ENCODE data around the gene FKBP7.

DNA sequence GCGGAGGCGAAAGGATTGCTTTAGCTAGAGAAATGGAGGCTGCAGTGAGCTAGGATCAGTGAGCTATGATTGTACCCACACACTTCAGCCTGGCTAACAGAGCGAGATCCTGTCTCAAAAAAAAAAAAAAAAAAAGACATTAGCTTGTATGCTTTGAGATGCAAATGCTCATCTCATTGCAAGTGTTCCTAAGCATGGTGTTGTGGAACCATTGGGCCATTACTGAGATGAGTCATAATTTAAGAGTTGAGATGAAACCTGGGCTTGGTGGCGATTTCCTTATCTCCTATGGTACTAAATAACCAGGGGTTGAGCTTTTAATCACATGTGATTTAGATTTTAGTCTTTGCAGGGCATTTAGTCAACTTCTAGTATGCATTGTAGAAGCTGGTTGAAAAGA is 4.0 kb upstream of the FKBP7 start:
- TF ChIP-seq, protein P1, sequence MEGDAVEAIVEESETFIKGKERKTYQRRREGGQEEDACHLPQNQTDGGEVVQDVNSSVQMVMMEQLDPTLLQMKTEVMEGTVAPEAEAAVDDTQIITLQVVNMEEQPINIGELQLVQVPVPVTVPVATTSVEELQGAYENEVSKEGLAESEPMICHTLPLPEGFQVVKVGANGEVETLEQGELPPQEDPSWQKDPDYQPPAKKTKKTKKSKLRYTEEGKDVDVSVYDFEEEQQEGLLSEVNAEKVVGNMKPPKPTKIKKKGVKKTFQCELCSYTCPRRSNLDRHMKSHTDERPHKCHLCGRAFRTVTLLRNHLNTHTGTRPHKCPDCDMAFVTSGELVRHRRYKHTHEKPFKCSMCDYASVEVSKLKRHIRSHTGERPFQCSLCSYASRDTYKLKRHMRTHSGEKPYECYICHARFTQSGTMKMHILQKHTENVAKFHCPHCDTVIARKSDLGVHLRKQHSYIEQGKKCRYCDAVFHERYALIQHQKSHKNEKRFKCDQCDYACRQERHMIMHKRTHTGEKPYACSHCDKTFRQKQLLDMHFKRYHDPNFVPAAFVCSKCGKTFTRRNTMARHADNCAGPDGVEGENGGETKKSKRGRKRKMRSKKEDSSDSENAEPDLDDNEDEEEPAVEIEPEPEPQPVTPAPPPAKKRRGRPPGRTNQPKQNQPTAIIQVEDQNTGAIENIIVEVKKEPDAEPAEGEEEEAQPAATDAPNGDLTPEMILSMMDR (IDR thresholded peaks at IDR 0.05) = no peak
- TF ChIP-seq EP300 (IDR thresholded peaks at IDR 0.05) (no peak), POLR2A (IDR thresholded peaks at IDR 0.05; ENCODE audit: low read depth) (no peak), POLR2AphosphoS5 (IDR thresholded peaks at IDR 0.05) (no peak)
